ENCODE measurements around the gene SPDYE6.
A peak's percentile ranks its signal among the peaks of the same experiment; 100 is the strongest.
"Not testable (repeated sequence)": the region's sequence is repeated elsewhere in the genome, so short reads cannot be mapped to it uniquely, and the experiment has no call there.

Gene SPDYE6

DNA sequence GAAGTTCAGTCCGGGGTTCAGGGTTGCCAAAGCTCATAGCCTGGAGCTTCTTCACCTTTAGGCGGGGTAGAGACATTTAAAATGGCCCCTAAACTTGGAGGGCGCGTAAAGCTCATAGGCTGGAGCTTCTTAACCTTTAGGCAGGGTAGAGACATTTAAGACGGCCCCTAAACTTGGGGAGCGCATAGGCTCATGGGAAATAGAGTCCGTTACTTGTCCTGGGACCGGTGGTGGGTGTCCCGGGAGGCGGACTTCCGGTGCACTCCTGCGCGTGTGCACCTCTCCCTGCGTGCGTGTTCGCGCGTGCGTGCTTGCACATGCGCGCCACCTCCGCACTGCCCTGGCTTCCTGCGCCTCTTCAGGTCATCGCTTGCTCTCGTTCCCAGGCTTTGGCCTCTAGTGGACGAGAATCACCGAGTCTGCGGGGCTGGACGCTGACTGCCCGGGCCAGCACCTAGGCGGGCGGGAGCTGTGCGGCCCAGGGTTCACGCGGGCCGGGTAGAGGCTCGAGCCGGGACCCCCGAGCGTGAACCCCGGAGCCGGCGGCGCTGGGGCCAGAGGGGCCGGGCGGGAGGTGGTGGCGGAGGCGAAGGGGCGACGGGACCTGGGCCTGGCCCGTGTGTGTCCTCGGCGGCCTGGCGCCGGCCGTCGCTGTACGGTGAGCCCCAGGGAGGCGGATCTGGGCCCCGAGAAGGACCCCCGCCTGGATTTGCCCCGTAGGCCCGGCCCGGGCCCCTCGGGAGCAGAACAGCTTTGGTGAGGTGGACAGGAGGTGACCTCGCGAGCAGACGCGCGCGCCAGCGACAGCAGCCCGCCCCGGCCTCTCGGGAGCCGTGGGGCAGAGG lies 7.5 kb upstream of the SPDYE6 start:
- peak; percentile 75 to 99 (median 93) for DNase-seq

- not testable (repeated sequence) for DNase-seq
These were observed 9.3 kb downstream of the SPDYE6 start for GRCh38 chr7:102346983-102347382.

DNA sequence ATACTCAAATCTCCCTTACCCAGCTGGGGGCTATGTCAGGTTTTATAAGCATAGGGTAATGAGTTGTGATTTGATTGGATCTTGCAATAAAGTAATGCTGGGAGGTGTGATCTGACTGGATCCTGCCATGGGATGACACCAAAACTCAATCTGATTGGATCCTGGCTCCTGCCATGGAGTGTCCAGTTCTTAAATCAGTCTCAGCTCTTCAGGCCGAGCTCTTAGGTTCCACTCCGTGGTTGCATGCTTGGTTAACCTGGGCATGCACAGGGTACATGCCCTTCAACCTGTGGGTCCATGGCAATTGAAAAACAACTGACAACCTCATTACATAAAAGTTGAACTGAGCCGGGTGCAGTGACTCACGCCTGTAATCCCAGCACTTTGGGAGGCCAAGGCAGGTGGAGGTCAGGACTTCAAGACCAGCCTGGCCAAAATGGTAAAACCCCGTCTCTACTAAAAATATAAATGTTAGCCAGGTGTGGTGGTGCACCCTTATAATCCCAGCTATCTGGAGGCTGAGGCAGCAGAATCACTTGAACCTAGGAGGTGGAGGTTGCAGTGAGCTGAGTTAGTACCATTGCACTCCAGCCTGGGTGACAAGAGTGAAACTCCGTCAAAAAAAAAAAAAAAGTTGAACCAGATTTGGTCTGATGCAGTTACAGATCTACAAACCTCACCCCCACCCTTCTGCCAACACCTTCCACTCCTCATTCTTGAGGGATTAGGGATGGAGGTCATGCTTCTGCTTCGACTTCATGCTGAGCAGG lies 15.5 kb downstream of the SPDYE6 start:
- not testable (repeated sequence) for DNase-seq

GRCh38 chr7:102337420-102337819 lies 18.8 kb downstream of the SPDYE6 start:
- not testable (repeated sequence) for DNase-seq

GRCh38 chr7:102337002-102337401 lies 19.2 kb downstream of the SPDYE6 start:
- not testable (repeated sequence) for DNase-seq

- not testable (repeated sequence) for DNase-seq
These were observed 20.7 kb downstream of the SPDYE6 start for GRCh38 chr7:102335574-102335973.

DNA sequence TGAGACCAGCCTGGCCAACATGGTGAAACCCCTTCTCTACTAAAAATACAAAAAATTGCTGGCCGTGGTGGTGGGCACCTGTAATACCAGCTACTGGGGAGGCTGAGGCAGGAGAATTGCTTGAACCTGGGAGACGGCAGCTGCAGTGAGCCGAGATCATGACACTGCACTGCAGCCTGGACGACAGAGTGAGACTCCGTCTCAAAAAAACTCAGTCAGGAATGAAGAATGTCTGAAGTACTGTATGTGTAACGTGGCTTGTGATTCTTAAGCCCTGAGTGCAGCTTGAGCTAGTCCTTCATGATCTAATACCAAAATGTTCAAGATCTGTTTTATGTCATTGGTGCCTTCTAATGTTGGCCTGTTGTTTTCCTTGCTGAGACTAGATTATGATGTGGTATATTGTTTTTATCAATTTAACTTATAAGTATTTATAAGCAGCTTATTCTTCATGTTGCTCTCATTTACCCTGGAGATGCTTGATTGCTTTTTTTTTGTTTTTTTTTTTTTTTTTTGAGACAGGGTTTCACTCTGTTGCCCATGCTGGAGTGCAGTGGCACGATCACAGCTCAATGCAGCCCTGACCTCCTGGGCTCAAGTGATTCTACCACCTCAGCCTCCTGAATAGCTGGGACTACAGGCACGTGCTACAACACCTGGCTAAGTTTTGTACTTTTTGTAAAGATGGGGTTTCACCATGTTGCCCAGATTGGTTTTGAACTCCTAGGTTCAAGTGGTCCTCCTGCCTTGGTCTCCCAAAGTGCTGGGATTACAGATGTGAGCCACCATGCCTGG lies 25.4 kb downstream of the SPDYE6 start:
- not testable (repeated sequence) for DNase-seq

DNA sequence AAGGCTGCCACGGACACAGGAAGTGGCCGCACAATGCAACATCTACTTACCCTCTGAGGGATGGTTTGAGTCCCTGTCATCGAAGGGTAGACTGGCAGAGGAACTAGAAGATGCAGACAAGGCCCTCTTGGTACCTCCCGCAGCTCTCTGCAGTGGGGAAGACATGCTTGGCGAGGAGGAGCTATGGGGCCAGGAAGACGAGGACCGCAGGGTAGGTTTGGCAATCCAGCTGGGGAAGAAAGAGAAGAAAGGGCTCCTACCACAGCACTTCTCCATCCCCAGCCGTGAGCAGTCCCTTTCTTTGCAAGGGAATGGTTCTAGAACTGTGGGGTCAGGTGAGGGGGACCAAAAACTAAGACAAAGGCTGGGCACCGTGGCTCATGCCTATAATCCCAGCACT lies 26.9 kb downstream of the SPDYE6 start:
- DNase-seq = not testable (repeated sequence)

DNA sequence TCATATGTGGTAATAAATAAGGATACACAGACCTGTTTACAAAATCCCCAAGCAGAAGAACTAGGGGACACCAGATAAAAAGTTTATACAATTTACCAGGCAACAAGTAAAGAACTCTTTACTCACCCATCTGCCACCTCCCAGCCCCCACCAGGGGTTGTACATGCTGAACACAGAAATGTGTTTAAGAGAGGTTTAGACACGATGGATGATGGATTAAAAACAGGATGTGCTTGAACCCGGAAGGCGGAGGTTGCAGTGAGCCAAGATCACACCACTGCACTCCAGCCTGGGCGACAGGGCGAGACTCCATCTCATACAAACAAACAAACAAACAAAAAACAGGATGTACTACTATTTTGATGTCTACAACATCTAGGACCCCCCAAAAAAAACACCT lies 27.4 kb downstream of the SPDYE6 start:
- DNase-seq = not testable (repeated sequence)

GRCh38 chr7:102327183-102327582 lies 29.1 kb downstream of the SPDYE6 start:
- DNase-seq = not testable (repeated sequence)

- DNase-seq = no peak
These were observed 29.9 kb downstream of the SPDYE6 start for GRCh38 chr7:102326157-102326889.

- not testable (repeated sequence) for DNase-seq
These were observed 31.1 kb downstream of the SPDYE6 start for GRCh38 chr7:102325106-102325505.

- DNase-seq = no peak
These were observed 32.4 kb downstream of the SPDYE6 start for GRCh38 chr7:102323914-102324195.

- DNase-seq = no peak
These were observed 34.0 kb downstream of the SPDYE6 start for GRCh38 chr7:102322202-102322715.

DNA sequence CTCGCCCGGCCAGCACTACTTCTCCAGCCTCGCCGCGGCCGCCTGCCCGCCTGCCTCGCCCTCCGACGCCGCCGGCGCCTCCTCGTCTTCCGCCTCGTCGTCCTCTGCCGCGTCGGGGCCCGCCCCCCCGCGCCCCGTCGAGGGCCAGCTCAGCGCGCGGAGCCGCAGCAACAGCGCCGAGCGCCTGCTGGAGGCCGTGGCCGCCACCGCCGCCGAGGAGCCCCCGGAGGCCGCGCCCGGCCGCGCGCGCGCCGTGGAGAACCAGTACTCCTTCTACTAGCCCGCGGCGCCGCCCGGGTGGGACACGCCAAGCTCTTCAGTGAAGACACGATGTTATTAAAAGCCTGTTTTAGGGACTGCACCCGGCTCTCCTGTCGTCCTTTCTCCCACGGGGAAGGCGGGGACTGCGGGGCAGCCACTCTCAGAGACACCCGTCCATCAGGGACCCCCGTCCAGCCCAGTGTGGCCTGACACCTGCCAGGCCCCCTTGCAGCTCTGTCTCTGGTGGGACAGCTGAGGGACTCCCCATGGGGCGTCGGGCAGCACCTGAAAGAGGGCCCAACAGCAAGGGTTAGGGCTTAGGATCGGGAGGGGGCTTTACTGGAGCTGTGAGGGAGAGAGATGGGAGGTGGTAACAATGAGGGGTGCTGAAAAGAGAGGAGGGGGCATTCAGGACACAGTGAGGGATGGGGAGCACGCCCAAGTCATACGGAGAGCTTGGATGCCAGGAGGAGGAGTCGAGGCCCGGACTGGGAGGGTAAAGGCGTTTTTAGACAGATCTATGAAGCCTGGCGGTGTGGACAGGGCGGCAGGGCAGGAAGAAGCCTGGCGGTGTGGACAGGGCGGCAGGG lies 34.7 kb downstream of the SPDYE6 start:
- no peak for DNase-seq

- no peak for DNase-seq
These were observed 35.5 kb downstream of the SPDYE6 start for GRCh38 chr7:102320601-102321350.

- no peak for DNase-seq
These were observed 36.1 kb downstream of the SPDYE6 start for GRCh38 chr7:102320181-102320580.

DNA sequence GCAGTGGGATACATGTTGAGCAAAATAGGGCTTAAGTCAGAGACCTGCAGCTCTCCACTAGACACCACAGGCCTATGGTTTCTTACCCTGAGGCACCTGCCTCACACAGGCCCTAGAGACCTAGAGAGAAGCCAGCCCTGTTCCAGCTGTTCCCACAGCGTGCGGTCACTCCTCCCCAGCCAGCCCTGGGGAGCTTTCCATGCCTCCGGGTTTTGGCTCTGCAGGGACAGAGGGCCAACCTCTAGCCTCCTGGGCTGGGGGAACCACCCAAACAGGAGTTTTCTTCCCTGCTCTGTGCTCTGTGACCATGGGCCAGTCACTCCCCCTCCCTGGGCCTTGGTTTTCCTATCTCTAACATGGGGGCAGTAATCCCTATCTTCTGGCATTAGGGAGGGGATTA lies 36.6 kb downstream of the SPDYE6 start:
- no peak for DNase-seq

- no peak for DNase-seq
These were observed 37.7 kb downstream of the SPDYE6 start for GRCh38 chr7:102318482-102318971.

All from C1 segment of cervical spinal cord (tissue), 14 donors.